Activated CD4-positive, CD25-positive, alpha-beta regulatory T cell (primary cell): Measurements from ENCODE around the gene YWHAE.
A peak's percentile ranks its signal among the peaks of the same experiment; 100 is the strongest.
"Not testable (repeated sequence)": the region's sequence is repeated elsewhere in the genome, so short reads cannot be mapped to it uniquely, and the experiment has no call there.

Source experiments
- DNase-seq, 4 experiments: peaks; one replicate each; lab custom pipeline; 2025; lab: John Stamatoyannopoulos, UW

The YWHAE gene

DNA sequence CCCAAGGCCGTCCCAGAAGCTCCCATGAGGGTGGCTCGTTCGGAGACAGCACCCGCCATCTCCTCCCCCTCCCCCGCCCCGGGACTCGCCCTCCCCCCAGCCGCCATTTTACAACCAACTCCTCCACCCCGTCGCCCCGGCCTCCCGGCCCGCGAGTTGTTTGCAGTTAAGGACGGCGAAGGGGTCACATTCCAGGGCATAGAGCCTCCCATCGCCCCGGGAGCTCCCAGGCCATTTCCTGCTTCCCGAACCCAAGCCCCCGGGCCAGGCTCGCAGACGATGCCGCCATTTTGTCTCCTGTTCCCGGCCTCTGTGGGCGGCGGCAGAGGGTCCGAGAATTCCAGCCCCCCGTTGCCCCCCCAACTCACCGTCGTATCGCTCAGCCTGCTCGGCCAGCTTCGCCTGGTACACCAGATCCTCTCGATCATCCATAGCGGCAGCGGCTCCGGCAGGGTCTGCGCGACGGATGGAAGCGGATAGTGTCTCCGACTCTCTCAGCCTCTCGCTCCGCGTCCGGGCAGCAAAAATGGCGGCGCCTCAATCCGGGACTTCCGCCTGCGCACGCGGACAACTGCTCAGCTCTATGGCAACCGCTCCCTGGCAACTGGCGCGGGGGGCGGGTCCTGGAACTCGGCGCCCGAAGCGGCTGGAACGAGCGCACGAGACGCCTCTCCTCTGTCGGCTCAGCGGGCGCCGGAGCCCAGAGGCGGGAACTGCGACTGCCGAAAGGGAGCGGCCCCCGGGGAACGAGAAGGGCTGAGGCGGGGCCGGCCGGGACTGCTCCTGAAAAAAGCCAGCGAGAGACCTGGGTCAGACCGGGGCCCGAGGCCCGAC, at the start of gene YWHAE:
Gene YWHAE, minus strand, starts transcription at position 544 of the 834 bp plus-strand sequence. Its CDS starts 112 bp downstream, at position 432.
- DNase-seq: peak; percentile 92 to 95 (median 94)

GRCh38 chr17:1449412-1449967, 49.5 kb upstream of the YWHAE start:
- DNase-seq: no peak

DNA sequence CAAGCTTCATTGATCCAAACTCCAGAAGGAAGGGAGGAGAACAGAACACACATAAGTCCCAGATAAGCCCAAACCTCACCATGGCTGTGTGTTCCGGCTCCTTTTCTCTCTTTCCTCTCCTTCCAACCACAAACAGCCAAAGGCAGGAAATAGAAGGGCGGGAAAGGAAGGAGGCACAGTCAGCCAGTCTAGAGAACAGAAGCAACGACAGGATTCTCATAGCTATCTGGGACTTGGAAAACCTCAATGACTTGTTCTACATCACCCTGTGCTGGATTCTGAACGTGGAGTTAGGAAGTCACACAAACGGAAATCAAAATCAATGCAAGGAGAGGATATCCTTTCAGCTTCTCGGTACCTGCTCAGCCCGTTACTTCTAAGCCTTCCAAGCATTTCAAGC, 47.0 kb upstream of the YWHAE start:
- DNase-seq: no peak

DNA sequence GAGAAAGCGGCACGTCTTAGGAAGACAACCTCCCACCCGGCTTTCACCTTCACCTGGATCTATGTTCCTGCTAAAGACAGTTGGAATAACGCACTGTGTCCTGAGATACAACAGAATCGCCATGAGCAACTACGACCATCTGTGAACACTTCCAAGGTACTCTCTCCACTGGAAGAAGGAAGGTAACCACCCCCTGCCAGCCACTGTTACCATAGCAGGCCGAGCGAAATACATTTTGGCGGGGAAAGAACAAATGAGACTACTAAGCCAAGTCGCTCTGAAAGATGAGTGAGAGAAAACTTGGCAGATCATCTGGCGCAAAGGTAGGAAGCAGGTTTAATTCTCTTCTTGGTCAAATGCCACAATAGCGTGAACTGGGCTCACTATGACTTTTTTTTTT, 46.2 kb upstream of the YWHAE start:
- DNase-seq: no peak

DNA sequence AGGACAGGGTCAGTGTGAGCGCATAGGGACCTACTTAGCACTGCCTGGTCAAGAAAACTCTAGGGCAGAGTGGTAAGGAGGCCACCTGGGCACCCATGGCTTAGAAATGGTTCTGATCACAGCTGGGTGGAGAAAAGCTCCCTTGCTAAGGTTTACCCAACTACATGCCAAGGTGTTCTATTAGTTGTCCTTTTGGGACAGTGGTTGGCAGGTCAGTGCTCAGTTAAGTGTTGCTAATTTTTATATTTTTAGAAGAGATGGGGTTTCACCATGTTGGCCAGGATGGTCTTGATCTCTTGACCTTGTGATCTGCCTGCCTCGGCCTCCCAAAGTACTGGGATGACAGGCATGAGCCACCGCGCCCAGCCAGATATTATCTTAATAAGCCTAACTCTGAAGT, 45.7 kb upstream of the YWHAE start:
- not testable (repeated sequence) for DNase-seq

- not testable (repeated sequence) for DNase-seq
These were observed 42.7 kb upstream of the YWHAE start for GRCh38 chr17:1442721-1443120.

- DNase-seq: no peak
These were observed 42.2 kb upstream of the YWHAE start for GRCh38 chr17:1442187-1442586.

GRCh38 chr17:1440921-1441320, 40.9 kb upstream of the YWHAE start:
- no peak for DNase-seq

DNA sequence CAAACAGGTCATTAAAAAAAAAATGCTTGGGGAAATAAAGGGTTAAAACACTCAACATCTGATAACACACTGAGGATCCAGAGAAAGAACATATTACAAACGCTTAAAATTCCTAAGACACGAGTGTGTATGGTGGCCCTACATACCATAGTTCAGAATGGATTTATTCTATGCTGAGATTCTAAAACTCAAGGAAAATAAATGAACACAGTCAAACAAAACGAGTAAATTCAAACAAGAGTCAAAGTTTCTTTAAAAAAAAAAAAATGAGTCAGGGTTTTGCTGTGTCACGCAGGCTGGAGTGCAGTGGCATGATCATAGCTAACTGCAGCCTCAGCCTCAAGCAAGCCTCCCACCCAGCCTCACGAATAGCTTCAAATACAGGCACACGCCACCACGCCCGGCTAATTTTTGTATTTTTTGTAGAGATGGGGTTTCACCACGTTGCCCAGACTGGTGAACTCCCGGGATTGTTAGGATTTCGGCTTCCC, 38.6 kb upstream of the YWHAE start:
- DNase-seq: no peak

GRCh38 chr17:1435326-1435725, 35.3 kb upstream of the YWHAE start:
- no peak for DNase-seq

DNA sequence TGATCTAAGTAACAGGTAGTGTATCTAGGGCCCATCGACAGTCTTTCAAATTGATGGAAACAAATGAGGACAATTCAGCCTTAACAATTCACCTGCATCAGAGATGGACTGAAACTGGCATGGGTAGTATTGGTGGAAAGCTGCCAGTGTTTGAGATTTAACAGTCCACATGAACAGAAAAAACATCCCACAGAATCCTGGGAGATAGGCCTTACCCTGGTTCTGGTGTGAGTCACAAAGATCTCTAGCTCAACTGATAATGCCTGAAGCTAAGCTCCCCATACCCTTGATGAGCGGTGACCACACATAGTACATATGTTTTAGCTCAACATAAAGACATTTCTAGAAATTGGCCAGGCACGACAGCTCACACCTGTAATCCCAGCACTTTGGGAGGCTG, 34.1 kb upstream of the YWHAE start:
- no peak for DNase-seq

DNA sequence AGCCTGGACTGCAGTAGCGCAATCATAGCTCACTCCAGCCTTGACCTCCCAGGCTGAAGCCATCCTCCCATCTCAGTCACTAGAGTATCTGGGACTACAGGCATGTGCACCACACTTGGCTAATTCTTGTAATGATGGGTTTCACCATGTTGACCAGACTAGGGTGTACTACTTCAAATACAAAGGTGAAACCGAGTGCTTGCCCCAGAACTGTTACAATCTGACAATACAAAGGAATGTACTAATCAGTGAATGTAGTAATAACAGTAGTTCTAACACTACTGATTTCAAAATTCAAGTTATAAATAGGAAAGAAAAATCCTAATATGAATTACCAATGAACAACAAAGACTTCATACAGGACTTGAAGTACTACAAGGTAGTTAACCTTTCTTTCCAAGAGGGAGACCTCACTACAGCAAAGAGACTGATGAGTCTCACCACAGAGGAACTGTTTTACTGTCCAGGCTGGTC, 31.6 kb upstream of the YWHAE start:
- no peak for DNase-seq

GRCh38 chr17:1423456-1424135, 23.6 kb upstream of the YWHAE start:
- no peak for DNase-seq

- DNase-seq: no peak
These were observed 22.9 kb upstream of the YWHAE start for GRCh38 chr17:1422885-1423284.

GRCh38 chr17:1421470-1421869, 21.4 kb upstream of the YWHAE start:
- no peak for DNase-seq

- no peak for DNase-seq
These were observed 21.0 kb upstream of the YWHAE start for GRCh38 chr17:1420981-1421380.

- no peak for DNase-seq
These were observed 20.1 kb upstream of the YWHAE start for GRCh38 chr17:1420163-1420562.

- DNase-seq: not testable (repeated sequence)
These were observed 18.5 kb upstream of the YWHAE start for GRCh38 chr17:1418476-1418875.

DNA sequence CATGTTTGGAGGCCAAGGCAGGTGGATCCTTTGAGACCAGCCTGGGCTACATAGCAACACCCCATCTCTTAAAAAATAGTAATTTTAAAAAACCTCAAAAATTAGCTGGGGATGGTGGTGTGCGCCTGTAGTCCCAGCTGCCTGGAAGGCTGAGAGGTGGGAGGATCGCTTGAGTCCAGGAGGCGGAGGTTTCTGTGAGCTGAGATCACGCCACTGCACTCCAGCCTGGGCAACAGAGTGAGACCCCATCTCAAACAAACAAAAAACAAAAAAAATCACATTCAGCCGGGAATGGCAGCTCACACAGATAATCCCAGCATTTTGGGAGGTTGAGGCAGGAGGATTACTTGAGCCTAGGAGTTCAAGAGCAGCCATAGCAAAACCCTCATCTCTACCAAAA, 16.4 kb upstream of the YWHAE start:
- no peak for DNase-seq

DNA sequence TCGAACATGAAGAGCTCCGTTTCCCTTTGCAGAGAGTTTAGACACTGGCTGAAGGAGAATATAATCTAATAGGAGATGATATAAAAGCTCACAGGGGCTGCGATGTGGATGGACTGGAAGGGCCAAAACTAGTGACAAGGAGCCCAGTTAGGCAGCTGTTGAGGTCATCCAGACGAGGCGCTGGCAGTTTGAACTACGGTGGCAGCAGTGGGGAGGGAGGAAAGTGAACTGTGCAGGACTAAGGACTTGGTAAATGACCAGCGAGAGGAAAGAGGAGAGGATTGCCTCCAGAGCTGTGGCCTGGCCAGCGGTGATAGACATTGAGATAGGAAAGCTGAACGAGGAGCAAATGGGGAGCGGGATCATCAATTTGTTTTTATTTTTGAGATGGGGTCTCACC, 14.6 kb upstream of the YWHAE start:
- no peak for DNase-seq

DNA sequence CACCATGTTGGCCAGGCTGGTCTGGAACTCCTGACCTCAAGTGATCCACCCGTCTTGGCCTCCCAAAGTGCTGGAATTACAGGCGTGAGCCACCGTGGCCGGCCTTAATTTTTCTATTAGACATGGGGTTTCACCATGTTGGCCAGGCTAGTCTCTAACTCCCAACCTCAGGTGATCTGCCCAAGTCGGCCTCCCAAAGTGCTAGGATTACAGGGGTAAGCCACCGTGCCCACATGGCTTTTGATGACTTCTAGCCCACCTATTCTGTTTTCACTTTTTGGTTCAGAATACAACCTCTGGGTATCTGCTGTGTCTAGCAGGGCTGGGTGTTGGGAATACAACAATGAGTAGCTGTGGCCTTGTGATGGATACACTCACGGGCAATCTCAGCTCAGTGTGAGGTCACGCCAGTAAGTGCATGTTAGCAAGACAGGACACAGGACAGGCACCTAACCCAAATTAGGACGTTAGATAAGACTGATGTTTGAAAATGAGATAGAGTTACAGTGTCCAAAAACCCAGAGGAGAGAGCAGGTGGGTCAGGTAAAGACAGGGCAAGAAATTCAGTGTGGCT, 14.1 kb upstream of the YWHAE start:
- no peak for DNase-seq

DNA sequence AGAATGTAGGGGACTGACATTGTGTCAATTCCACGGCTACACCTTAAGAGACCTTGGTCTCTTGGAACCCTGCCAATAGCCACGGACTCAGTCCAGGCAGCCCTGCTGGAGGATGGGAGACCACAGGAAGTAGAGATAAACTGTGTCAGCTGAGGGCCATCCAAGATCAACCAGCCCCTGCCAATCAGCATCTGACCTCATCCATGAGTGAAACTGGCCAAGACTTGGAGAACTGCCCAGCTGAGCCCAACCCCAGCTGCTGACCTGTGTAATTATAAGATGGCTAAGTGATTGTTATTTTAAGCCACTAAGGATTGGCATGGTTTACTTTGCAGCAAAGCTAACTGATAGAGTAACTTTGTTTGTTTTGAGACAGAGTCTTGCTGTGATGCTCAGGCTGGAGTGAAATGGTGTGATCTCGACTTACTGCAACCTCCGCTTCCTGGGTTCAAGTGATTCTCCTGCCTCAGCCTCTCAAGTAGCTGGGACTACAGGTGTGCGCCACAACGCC, 13.3 kb upstream of the YWHAE start:
- no peak for DNase-seq
